HG02970 (cell line): ENCODE results near the gene ZNF414.
"Not testable (repeated sequence)": the region's sequence is repeated elsewhere in the genome, so short reads cannot be mapped to it uniquely, and the experiment has no call there.

Experiments used
- ATAC-seq: cut with Tn5 transposase; IDR thresholded peaks from one replicate; pipeline ENCODE4 v1.9.1; 2021; ENCODE audit warnings: mild to moderate bottlenecking, moderate library complexity, moderate number of reproducible peaks; ENCODE audit not compliant: unreplicated experiment, low FRiP score

Gene ZNF414

DNA sequence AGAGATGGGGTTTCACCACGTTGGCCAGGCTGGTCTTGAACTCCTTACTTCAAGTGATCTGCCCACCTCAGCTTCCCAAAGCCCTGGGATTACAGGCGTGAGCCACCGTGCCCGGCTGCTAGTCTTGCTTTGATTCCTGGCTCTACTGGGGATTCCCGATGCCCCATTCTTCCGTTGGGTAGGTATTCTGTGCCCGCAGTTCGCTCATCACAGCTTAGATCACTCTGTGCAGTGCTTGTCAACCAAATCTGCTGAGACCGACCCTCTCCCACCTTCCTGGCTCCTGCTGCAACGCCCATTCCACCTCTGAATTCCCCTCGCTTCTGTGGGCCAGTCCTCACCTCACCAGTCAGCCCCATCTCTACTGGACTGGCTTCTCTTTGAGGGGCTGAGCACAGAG is 4.6 kb upstream of the ZNF414 start:
- ATAC-seq = no peak

DNA sequence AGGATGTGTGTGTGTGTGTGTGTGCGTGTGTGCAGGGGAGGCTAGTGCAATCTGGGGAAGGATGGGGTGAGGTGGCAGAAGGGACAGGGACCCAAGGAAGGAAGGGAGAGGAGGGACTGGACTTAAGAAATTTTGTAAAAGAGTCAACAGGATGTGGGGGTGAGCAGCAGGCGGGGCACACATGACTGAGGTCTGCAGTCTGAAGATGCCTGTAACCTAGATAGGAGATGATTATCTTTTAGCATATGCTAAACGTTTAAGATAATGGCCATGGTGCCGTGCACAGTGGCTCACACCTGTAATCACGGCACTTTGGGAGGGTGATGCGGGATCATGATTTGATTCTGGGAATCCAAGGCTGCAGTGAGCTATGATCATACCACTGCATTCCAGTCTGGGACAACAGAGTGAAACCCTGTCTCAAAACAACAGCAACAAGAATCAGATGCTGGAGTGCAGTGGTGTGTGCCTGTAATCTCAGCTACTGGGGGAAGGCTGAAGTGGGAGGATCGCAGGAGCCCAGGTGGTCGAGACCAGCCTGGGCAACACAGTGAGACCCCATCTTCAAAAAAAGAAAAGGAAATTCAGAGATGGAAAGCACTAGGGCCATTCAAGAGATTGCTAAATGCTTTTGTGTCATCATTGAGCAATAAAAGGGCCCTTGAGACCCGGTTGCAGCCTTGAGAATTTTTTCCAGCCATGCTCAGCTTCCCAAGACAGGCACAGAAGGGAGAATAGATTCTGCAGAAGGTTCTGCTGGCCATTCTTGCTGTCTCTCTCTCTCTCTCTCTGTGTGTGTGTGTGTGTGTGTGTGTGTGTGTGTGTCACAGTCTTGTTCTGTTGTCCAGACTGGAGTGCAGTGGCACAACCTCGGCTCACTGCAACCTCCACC is 3.8 kb upstream of the ZNF414 start:
- ATAC-seq = no peak

DNA sequence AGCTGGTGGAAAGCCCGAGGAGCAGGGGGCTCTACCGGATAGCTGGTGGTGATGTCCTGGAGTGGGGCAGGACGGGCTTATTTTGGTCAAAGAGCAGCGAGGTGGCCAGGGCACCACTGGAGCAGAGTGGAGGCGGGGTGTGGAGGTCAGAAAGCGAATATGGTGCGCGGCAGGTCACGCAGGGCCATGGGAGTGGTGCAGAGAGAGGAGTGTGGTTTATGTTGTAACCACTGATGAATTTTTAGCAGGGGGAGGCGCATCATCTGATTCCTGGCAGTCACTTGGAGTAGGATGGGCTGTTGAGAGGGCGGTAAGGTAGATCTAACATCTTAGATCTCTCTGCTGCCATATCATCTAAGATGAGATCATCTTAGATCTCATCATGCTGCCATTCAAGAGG is 1.4 kb upstream of the ZNF414 start:
- no peak for ATAC-seq

DNA sequence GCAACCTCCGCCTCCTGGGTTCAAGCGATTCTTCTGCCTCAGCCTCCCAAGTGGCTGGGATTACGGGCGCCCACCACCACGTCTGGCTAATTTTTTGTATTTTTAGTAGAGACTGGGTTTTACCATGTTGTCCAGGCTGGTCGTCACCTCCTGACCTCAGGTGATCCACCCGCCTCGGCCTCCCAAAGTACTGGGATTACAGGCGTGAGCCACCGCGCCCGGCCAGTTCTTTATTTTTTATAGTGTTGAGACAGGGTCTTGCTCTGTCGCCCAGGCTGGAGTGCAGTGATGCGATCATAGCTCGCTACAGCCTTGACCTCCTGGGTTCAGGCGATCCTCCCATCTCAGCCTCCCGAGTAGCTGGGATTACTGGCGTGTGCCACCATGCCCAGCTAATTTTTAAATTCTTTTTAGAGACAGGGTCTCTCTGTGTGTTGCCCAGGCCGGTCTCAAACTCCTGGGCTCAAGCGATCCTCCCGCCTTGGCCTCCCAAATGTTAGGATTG is 590 bp upstream of the ZNF414 start:
- not testable (repeated sequence) for ATAC-seq

DNA sequence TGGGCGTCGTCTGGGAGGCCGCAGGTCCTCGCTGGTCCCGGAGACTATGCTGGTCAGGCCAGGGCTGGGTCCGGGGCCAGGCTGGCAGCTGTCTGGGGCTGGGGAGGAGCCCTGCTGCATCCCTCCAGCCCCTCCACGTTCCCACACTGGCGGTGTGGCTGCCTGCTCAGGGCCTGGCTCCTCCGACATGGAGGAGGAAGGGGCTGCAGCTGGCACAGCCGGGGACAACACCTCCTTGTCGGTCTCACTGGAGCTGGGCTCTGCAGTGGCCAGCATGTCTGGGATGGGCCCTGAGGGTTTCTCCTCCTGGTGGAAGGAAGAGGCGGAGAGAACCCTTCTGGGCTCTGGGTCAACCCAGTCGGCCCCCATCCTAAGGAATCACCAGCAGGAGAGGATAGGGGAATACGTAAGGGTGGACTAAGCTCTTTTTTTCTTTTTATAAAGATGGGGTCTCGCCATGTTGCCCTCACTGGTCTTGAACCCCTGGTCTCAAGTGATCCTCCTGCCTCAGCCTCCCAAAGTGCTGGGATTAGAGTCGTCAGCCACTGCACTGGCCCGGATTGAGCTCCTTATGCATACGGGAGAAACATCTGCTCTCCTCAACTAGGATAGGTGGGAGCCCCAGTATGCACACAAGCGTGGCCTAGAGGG is 806 bp downstream of the ZNF414 start:
- no peak for ATAC-seq

DNA sequence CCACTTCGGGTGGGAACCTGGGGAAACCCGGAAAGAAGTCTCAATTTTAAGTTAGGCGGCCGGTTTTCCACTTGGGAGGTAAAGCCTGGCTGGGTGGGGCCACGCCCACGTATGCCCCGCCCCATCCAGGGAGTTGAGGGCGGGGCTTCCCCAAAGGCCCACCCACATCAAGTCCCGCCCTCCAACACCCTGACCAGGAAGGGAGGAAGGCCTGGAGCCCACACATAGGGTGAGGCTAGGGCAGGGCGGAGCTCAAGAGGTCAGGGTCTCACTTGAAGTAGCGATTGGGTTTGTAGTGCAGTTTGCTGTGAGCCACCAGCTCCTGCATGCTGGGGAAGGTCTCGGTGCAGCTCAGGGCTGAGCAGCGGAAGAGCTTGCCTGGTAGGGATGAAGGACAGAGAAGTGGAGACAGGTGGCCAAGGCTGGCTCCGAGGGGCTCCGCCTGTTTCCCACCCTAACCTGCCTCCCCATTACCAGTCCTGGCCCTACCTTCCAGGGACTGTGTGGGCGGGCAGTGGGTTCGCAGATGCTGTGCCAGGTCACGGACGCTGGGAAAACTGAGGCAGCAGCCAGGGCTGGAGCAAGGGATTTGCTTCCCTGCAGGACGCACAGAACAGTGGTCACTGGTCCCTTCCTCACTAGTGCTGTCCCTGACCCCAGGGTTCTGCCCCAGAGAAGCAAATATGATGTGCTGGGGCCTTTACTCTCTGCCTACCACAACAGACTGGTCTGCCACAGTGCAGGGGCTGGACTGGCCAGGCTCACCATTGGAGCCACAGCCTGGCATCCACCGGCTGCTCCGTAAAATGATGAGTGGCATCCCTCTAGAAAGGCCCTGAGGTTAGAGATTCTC is 1.6 kb downstream of the ZNF414 start:
- no peak for ATAC-seq

DNA sequence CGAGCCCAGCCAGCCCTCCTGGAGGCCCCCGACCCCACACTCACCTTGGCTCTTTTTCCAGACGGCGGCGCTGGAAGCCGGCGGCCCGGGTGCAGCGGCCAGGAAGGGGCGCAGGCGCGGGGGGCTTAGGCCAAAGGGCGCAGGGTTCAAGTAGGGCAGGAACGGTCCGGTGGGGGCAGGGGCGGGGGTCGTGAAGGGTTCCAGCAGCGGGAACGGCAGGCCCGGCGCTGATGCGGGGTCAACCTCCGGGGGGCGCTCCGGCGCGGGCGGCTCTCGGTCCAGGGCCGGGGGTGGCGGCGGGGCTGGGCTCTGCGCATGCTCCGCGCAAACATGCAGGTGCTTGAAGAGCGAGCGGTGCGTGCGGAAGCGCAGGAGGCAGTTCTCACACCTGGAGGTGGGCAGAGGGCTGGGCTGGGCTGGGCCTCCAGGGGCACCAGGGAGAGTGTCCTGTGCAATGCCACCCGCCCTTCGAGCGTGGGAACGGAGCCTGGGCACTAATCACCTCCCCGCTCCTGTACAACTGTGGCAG is 2.3 kb downstream of the ZNF414 start:
- ATAC-seq = no peak

DNA sequence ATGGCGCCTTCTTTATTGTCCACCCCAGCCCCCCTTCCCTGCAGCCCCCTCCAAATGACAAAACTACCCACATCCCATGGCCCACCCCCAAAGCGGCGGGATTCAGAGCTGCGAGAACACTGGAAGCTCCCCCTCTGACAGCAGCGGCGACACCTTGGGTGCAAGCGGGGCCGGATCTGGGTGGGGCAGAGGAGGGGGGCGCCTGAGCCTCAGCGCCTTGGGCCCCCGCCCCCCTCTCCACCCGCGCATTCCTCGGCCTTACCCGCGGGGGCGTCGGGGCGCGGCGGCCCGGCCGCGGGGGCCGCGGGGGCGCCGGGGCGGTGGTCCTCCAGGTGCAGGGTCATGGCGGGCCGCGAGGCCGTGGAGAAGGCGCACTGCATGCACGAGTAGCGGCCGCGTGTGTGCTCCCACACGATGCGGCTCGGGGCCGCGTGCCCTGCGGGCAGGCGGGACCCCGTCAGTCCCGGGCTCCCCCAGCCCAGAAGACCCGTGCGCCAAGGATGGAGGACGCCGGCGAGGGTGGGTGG is 3.3 kb downstream of the ZNF414 start:
- ATAC-seq = no peak

DNA sequence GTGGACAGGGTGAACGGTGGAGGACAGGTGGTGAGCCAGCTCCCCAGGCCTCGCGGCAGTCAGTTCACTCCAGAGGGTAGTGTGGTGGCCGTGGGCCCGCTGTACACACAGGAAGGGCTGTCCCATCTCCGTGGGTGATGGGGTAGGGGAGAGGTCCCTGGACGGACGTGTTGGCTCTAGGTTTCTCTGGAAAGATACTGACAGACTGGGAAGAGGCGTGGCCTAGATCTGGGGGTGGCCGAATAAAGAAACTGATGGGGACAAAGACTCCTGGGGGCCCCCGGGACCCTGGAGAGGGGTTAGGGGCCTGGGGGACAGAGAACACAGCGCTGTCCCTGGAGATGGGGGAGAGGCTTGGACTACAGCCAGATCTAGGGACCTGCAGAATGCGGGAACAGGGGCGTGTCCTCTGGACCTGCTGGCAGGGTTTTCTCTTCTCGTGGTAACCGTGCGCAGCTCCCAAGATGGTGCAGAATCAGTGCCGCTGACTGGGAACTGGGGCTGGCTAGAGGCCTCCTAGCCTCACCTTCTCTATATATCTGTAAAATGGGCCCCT is 7.5 kb downstream of the ZNF414 start:
- no peak for ATAC-seq

DNA sequence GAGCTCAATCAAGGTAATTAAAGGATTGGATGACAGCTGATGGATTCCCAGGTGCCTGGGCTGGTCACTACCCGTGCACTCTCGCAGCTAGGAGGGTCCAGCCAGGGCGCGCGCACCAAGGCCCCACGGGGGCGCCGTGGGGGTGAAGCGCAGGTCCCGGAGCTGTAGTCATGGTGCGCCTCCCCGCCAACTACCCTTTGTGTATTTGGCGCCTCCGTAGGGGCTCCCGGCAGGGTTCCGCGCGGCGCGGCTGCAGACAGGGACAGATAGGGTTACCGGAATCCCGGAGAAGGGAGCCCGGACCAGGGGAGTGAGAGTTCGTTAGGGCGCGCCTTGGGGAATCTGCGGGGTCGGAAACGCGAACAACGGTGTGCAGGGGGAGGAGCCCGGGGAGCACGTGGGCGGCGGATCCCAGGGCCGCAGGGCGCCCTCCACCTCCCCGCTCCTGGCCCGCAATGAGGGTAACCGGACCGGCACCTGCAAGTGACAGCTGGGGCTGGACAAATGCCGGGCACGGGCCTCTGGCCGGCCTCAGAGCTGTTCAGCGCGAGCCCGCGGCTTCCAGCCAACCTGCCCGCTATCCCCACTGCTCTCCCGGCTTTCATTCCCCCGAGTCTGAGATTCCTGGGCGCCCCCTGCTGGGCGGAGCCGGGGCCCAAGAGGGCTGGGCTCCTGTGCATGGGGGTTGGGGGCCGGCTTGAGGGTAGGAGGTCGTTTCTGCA is 8.1 kb downstream of the ZNF414 start:
- no peak for ATAC-seq

DNA sequence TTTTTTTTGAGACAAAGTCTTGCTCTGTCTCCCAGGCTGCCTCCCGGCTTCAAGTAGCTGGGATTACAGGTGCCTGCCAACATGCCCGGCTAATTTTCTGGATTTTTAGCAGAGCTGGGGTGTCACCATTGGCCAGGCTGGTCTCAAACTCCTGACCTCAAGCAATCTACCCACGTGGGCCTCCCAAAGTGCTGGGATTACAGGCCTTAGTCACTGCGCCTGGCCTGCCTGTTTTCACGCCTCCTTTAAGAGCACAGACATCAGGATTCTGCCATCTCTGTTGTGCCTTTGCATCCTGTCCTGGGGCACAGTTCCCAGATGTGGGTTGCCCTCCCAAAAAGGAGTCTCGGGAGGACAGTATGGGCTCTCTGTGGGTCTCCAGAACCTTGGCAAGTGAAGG is 9.0 kb downstream of the ZNF414 start:
- ATAC-seq = no peak

DNA sequence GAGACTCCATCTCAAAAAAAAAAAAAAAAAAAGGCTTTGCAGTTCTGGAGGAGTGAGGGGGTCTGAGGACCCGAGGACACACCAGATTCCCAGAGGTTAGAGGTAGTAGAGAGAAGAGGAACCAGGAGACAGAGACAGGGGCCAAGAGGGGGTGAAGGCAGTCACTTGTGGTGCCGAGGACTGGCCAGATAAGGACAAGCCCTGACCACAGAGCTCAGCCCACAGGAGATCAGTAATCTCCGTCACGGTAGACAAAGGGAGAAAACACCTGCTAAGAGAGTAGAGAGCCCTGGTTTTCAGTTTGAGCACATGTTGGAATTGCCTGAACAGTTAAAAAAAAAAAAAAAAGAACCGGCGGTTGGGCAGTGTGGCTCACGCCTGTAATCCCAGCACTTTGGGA is 9.8 kb downstream of the ZNF414 start:
- no peak for ATAC-seq

DNA sequence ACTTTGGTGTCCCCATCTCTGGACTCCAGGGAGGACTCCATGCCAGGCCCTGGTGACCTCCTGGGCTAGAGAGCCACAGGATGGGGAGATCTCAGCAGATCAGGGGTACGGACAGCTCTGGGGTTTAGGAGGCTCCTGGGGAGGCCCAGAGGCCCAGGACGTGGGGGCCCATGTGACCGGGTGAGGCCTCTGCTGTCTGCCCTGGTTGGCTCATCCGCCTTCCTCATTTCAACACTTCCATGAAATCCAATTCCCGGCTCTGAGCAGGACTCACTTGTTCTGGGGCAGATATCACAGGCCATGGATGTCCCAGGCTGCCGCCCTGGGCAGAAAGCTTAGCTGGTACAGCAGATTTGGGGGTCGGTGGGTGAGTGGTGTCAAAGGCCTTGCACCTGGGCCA is 10.5 kb downstream of the ZNF414 start:
- ATAC-seq = no peak

DNA sequence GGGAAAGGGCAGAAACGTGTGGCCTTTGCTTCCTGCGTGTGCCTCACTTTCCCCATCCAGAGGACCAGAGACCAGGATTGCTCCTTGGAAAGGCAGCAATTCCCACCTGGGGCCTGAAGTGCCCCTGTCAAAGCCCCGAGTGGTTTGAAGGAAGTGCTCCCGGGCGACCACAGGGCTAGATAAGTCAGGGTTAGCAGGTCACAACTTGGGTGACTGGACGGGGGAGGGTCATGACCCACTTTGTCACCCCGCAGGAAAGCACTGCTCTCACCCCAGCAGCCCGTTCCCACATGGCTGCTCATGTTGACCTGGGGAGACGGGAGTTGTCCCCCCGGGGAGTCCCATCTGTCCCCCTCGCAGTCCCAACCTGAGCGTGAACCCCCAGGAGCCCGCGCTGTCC is 12.0 kb downstream of the ZNF414 start:
- ATAC-seq = no peak

DNA sequence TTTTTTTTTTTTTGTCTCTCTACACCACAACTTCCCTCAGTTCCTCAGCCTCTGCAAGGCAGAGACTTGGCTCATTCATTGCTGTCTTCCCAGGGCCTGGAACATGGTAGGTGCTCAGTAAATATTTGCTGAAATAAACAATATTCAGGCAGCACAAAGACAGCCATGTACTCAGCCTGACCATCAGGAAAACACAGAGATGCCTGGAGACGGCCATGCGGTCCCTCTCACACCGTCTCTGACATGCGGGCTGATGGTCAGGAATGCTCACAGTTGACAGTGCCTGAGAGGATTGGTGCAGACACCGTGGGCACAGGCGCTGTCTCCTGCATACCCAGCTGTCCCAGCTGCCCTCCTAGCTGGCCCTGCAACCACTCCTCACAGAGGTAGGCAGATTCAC is 12.5 kb downstream of the ZNF414 start:
- no peak for ATAC-seq

DNA sequence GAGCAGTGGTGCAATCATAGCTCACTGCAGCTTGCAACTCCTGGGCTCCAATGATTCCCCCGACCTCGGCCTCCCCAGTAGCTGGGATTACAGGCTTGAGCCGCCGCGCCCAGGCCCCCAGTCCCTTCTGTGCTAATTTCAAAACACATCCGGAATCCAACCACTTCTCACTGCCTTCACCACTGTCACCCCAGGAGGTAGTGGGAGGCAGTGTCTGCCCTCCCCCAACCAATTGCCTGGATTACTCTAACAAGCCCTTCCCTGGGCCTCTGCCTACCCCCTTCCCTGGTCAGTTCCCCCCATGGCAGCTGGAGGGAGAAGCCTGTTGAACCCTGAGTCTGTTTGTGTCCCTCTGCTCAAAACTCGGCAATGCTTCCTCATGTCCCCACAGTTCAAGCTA is 13.8 kb downstream of the ZNF414 start:
- no peak for ATAC-seq

DNA sequence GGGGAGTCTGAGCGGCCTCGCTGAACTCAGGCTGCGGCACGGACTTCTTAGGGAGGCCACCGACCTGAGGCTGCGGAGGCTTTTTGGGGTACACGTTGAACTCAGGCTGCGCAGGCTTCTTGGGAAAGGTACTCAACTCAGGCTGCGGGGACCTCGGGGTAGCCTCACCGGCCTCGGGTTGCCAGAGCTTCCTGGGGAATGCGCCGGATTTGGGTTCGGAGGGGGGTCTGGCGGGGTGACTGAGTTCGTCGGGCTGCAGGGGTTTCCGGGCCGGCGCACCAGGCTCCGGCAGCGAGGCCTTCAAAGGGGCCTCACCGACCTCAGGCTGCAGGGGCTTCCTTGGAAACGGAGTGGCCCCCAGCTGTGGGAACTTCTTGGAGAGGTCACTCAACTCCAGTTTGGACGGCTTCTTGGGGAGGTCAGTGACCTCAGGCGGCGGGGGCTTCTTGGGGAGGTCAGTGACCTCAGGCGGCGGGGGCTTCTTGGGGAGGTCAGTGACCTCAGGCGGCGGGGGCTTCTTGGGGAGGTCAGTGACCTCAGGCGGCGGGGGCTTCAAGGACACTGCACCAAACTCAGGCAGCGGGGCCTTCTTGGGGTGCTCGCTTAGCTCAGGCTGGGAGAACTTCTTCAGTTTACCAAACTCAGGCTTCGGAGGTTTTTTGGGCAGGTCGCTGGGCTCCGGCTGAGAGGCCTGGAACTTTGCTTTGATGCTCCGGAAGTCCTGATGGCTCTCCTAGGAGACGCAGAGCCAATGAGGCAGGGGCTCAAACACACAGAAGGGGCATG is 14.7 kb downstream of the ZNF414 start:
- no peak for ATAC-seq

DNA sequence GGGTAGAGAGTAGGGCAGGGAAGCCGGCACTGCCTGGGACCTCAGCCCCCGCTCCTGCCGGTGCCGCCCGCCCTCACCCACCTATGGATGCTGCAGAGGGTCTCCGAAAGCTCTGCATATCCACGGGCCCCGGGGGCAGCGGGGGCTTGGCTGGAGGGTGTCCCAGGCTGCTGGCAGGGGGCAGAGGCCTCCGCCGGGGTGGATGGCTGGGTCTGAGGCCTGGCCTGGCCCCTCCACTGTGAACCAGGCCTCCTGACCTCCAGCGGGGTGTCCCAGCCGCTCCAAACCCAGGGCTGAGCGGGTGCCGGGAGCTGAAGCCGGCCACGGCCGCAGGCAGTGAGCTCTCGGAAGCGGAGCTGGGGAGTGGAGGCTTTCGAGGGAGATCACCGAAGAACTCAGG is 15.7 kb downstream of the ZNF414 start:
- ATAC-seq = no peak

DNA sequence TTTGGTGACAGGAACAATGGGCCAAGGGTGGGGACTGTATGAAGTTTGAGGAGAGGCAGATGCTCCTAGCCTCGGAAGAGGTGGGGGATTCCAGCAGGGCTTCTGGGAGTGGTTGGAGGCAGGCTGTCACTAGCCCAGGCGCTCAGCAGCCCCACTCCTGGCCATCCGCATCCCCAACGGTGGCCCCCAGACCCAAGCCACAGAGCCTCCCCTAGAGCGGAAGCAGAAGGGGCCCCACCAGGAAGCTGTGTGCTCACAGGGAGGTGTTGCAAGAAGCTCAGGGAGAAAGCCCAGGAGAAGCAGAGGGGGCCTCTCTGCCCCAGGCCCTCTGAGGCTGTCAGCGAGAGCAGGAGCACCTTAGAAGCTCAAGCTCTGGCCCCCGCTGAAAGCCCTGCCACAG is 19.8 kb downstream of the ZNF414 start:
- no peak for ATAC-seq
